Erythroblast (primary cell): ENCODE results near the gene HCST.

Source experiments
- GATA1 ChIP-seq: IDR thresholded peaks from 2 replicates; pipeline ENCODE4 v1.6.1; 2011; ENCODE audit warnings: low read depth, mild to moderate bottlenecking, control low read depth, low read length, moderate library complexity
- POLR2A ChIP-seq: IDR thresholded peaks from 2 replicates; pipeline ENCODE4 v1.6.1; 2011; ENCODE audit warnings: mild to moderate bottlenecking, low read length

GRCh38 chr19:35911173-35911572 is 8.8 kb downstream of the HCST start:
- TF ChIP-seq POLR2A (no peak), GATA1 (no peak)
